HL-60 (cell line): ENCODE measurements around the gene ADAMTS15.

Experiments used
- DNase-seq, 2 experiments: peaks; one replicate each; pipeline ENCODE4 v3.0.0-alpha.2; 2010 to 2020; ENCODE audit warnings: low read depth in 1 of 2, low spot score in 1 of 2
- H3K27ac ChIP-seq: fragments of 250-450 bp; sonication (Bioruptor Pico); replicated peaks from 2 replicates; pipeline ENCODE4 v1.5.1; 2020; ENCODE audit warnings: mild to moderate bottlenecking, moderate library complexity
- H3K27me3 ChIP-seq: fragments of 250-450 bp; sonication (Bioruptor Pico); 2 replicates; pipeline ENCODE4 v1.5.1; 2021; ENCODE audit warnings: mild to moderate bottlenecking, moderate library complexity; ENCODE audit not compliant: insufficient read depth, poor library complexity, severe bottlenecking
- H3K4me3 ChIP-seq: replicated peaks from 2 replicates; pipeline ENCODE4 v1.5.1; 2011; ENCODE audit warnings: mild to moderate bottlenecking, control low read depth, low read length; ENCODE audit not compliant: insufficient read depth
- GABPA ChIP-seq: IDR thresholded peaks from 2 replicates; pipeline ENCODE4 v1.6.1; 2012; ENCODE audit warnings: low read depth
- POLR2AphosphoS5 ChIP-seq: IDR thresholded peaks from 2 replicates; pipeline ENCODE4 v1.6.1; 2012; ENCODE audit warnings: low read depth
- REST ChIP-seq: IDR thresholded peaks from 2 replicates; pipeline ENCODE4 v1.6.1; 2012; ENCODE audit warnings: low read depth; ENCODE audit not compliant: insufficient replicate concordance
- SPI1 ChIP-seq: IDR thresholded peaks from 2 replicates; pipeline ENCODE4 v1.6.1; 2012; ENCODE audit warnings: low read depth, mild to moderate bottlenecking, borderline replicate concordance
- TF ChIP-seq, protein P1 (sequence below): IDR thresholded peaks from one replicate; pipeline ENCODE4 v1.5.1; 2011; ENCODE audit warnings: low read length, control low read depth, inconsistent platforms; ENCODE audit not compliant: insufficient read depth

ADAMTS15 gene

DNA sequence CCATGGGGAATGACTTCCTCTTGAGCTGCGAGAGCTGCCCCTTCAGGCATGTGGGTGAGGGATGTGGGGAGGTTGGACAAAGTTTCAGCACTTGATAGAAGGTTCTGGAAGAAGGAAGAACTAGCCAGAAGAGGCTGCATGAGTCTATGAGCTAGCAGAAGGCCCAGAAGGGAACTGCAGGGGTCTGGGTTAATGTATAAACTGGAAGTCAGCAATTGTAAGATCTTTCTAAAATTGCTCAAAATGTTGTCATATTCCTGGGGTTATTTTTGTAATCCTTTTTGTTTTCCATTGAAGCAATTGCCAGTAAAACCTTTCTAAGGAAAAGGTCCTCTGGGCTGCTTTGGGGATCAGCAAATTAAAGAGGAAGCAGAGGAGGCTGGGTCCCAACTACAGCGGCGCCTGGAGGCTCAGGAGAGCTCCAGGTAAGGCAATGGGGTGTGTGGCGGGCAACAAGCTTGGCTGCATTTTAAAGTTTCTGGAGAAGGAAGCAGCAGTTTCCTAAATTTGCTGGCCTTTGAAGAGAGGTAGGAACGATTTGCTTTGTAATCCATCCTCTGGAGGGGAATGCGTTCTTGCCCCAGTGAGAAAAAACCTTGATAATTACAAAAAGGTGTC, 29.2 kb downstream of the ADAMTS15 start:
- H3K27ac ChIP-seq = no peak overlapping the region
- H3K27me3 ChIP-seq = no peaks in the 10 kb centered on the region
- TF ChIP-seq GABPA (no peak), REST (no peak), SPI1 (no peak), POLR2AphosphoS5 (no peak)
- TF ChIP-seq, protein P1, sequence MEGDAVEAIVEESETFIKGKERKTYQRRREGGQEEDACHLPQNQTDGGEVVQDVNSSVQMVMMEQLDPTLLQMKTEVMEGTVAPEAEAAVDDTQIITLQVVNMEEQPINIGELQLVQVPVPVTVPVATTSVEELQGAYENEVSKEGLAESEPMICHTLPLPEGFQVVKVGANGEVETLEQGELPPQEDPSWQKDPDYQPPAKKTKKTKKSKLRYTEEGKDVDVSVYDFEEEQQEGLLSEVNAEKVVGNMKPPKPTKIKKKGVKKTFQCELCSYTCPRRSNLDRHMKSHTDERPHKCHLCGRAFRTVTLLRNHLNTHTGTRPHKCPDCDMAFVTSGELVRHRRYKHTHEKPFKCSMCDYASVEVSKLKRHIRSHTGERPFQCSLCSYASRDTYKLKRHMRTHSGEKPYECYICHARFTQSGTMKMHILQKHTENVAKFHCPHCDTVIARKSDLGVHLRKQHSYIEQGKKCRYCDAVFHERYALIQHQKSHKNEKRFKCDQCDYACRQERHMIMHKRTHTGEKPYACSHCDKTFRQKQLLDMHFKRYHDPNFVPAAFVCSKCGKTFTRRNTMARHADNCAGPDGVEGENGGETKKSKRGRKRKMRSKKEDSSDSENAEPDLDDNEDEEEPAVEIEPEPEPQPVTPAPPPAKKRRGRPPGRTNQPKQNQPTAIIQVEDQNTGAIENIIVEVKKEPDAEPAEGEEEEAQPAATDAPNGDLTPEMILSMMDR = no peak
- no peak overlapping the region for H3K4me3 ChIP-seq
- DNase-seq = no peak

GRCh38 chr11:130478204-130478701, 29.8 kb downstream of the ADAMTS15 start:
- H3K27me3 ChIP-seq = no peaks in the 10 kb centered on the region
- no peak overlapping the region for H3K4me3 ChIP-seq
- no peak for DNase-seq
- TF ChIP-seq SPI1 = no peak
- no peak for TF ChIP-seq POLR2AphosphoS5
- no peak for TF ChIP-seq GABPA
- TF ChIP-seq, protein P1 = no peak
- TF ChIP-seq REST = no peak
- no peak overlapping the region for H3K27ac ChIP-seq

- H3K4me3 ChIP-seq = no peak overlapping the region
- no peak overlapping the region for H3K27ac ChIP-seq
- DNase-seq = no peak
- TF ChIP-seq REST (no peak), POLR2AphosphoS5 (no peak), SPI1 (no peak), GABPA (no peak)
- TF ChIP-seq, protein P1 = no peak
- no peaks in the 10 kb centered on the region for H3K27me3 ChIP-seq
Observed at GRCh38 chr11:130478881-130479280, 30.4 kb downstream of the ADAMTS15 start.
